Lung (tissue), 12 donors: ENCODE results near the gene TAF6. TPM values are rescaled to one million over a fixed set of nuclear protein-coding genes. Genes with fewer than 3 reads are reported as not detected.

Experiments
- ATAC-seq: fragments of 200-7000 bp; cut with Tn5 transposase; one replicate; pipeline ENCODE4 v1.9.1; 2020; ENCODE audit warnings: moderate number of reproducible peaks; ENCODE audit not compliant: insufficient read depth, low FRiP score
- DNase-seq, 3 donors: peaks; one replicate each; pipeline ENCODE4 v3.0.0-alpha.2; 2013 to 2017
- H3K27ac ChIP-seq, 2 donors: one replicate each; pipeline ENCODE4 v1.5.1; 2013; ENCODE audit warnings: mild to moderate bottlenecking in 2 of 2, moderate library complexity in 2 of 2, control low read depth in 1 of 2, inconsistent platforms in 1 of 2, low read depth in 1 of 2, low read length in 1 of 2
- H3K27me3 ChIP-seq, 3 donors: one replicate each; pipeline ENCODE4 v1.5.1; 2013; ENCODE audit warnings: low read length in 2 of 3; ENCODE audit not compliant: control insufficient read depth in 3 of 3, insufficient read depth in 3 of 3
- H3K36me3 ChIP-seq, 4 donors: one replicate each; pipeline ENCODE4 v1.5.1; 2013; ENCODE audit warnings: low read length in 4 of 4, mild to moderate bottlenecking in 1 of 4, moderate library complexity in 1 of 4; ENCODE audit not compliant: control insufficient read depth in 4 of 4, insufficient read depth in 4 of 4
- H3K4me1 ChIP-seq, 5 donors: one replicate each; pipeline ENCODE4 v1.5.1; 2013; ENCODE audit warnings: low read length in 5 of 5, mild to moderate bottlenecking in 2 of 5, moderate library complexity in 1 of 5; ENCODE audit not compliant: control insufficient read depth in 5 of 5, insufficient read depth in 5 of 5
- H3K4me3 ChIP-seq: one replicate; pipeline ENCODE4 v1.5.1; 2013; ENCODE audit warnings: mild to moderate bottlenecking, control low read depth, moderate library complexity
- H3K9ac ChIP-seq, 2 donors: one replicate each; pipeline ENCODE4 v1.5.1; 2013; ENCODE audit warnings: low read length in 2 of 2, control low read depth in 1 of 2; ENCODE audit not compliant: insufficient read depth in 1 of 2
- H3K9me3 ChIP-seq, 4 donors: one replicate each; pipeline ENCODE4 v1.5.1; 2013; ENCODE audit warnings: low read length in 3 of 4, mild to moderate bottlenecking in 1 of 4, moderate library complexity in 1 of 4; ENCODE audit not compliant: control insufficient read depth in 4 of 4, insufficient read depth in 3 of 4
- WGBS, 2 donors: extraction: QIAGEN DNeasy Blood & Tissue Kit; methylation state at CpG; one replicate each; pipeline ENCODE4 v1.1.7; 2013; 5-methylcytosine and 5-hydroxymethylcytosine counted together
- polyA plus RNA-seq, 2 donors: library from polyadenylated mRNA; stranded (reverse); fragments of 200-250 nt; gene quantifications; one replicate each; pipeline ENCODE4 v1.2.1, GENCODE V29; 2013
- total RNA-seq, 2 donors: library from RNA; depleted of rRNA in 1 of 2; stranded (reverse); fragments of >200 nt in 1 of 2; gene quantifications; one replicate each; pipeline ENCODE4 v1.2.1, GENCODE V29; 2014 to 2021
- TF ChIP-seq, protein P1 (sequence below): IDR thresholded peaks from 2 replicates; pipeline ENCODE4 v1.5.1; 2012; ENCODE audit warnings: mild to moderate bottlenecking; ENCODE audit errors: control extremely low read depth, extremely low read depth
- donor health status: control.
- donor health status: control.
- donor health status: Bipolar disorder and iron deficiency.
- donor health status: healthy.
- donor health status: DM: yes; HTN: yes; CAD: no.

The TAF6 gene
- total and polyA plus RNA-seq, 4 donors, result 31.5 to 51.5 (median 37.9) TPM

DNA sequence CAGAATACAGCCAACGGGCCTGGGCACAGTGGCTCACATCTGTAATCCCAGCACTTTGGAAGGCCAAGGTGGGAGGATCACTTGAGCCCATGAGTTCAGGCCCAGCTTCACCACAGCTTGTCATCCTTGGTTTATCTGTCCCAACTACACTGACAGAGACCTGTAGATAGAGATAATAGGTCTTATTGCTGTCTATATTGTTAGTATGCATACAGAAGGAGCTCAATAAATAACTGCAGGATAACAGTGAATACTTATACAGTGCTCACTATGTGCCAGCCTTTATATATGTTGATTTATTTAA is 1.5 kb upstream of the TAF6 start:
- H3K27ac ChIP-seq, result no peak overlapping the region
- no peaks in the 10 kb centered on the region for H3K9me3 ChIP-seq
- H3K4me1 ChIP-seq, result peaks cover 0 to 14% (median 9%) of the 10 kb centered on the region in 5 donors
- H3K4me3 ChIP-seq, result no peak overlapping the region
- WGBS, 2 donors, result 39 to 55% methylated on average over 1 of the region's 1 CpG
- no peaks in the 10 kb centered on the region for H3K27me3 ChIP-seq
- no peak for ATAC-seq
- no peak for DNase-seq
- H3K9ac ChIP-seq, result no peak overlapping the region
- TF ChIP-seq, protein P1, sequence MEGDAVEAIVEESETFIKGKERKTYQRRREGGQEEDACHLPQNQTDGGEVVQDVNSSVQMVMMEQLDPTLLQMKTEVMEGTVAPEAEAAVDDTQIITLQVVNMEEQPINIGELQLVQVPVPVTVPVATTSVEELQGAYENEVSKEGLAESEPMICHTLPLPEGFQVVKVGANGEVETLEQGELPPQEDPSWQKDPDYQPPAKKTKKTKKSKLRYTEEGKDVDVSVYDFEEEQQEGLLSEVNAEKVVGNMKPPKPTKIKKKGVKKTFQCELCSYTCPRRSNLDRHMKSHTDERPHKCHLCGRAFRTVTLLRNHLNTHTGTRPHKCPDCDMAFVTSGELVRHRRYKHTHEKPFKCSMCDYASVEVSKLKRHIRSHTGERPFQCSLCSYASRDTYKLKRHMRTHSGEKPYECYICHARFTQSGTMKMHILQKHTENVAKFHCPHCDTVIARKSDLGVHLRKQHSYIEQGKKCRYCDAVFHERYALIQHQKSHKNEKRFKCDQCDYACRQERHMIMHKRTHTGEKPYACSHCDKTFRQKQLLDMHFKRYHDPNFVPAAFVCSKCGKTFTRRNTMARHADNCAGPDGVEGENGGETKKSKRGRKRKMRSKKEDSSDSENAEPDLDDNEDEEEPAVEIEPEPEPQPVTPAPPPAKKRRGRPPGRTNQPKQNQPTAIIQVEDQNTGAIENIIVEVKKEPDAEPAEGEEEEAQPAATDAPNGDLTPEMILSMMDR, result no peak
- H3K36me3 ChIP-seq, result peaks cover 0 to 11% (median 1%) of the 10 kb centered on the region in 4 donors

DNA sequence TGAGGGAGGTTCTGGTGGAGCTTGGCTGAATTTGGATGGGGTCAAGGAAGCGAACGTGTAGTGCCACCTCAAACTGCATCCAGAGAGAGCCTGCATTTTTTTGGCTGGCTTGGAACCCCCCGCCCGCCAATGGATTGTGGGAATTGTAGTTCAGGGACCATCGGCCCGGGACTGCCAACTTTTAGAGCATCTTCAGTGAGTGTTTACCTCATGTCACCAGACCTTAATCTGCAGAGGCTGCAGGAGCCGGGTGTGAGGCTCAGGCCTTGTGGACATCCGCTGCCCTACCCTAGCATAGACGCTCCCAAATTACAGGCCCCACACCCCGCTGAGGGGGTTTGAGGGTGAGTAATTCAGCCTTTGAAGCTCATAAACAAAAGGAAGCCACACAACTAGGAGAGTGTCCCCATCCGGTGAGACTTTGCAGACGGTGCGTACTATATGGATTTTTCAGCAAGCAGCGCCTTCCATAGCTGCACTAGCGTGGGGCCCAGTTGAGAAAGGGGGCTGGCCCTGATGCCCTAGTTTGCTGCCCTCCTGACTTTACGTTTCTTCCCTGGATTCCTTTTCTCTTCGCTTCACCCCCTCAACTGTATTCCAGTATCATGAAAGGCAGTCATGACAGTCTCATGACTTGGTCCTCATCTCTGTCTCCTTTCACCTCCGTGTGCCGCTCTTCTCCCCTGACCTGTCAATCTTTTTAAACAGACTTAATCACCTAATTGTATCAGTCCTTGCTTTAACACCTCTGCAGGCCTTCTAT is 993 bp upstream of the TAF6 start:
- WGBS, 2 donors, result 24 to 34% methylated on average over 19 of the region's 19 CpGs
- Histone ChIP-seq H3K4me3 (peak overlapping the region; percentile 41), H3K36me3 (peaks cover 0 to 11% (median 1%) of the 10 kb centered on the region in 4 donors), H3K9ac (peak overlapping the region in 1 of 2 donors; percentile 67), H3K9me3 (no peaks in the 10 kb centered on the region), H3K4me1 (peaks cover 0 to 14% (median 9%) of the 10 kb centered on the region in 5 donors), H3K27me3 (no peaks in the 10 kb centered on the region), H3K27ac (peak overlapping the region; percentile 75)
- TF ChIP-seq, protein P1, result no peak
- peak; percentile 24 for ATAC-seq
- DNase-seq, result peak; percentile 81 to 90 (median 83)

DNA sequence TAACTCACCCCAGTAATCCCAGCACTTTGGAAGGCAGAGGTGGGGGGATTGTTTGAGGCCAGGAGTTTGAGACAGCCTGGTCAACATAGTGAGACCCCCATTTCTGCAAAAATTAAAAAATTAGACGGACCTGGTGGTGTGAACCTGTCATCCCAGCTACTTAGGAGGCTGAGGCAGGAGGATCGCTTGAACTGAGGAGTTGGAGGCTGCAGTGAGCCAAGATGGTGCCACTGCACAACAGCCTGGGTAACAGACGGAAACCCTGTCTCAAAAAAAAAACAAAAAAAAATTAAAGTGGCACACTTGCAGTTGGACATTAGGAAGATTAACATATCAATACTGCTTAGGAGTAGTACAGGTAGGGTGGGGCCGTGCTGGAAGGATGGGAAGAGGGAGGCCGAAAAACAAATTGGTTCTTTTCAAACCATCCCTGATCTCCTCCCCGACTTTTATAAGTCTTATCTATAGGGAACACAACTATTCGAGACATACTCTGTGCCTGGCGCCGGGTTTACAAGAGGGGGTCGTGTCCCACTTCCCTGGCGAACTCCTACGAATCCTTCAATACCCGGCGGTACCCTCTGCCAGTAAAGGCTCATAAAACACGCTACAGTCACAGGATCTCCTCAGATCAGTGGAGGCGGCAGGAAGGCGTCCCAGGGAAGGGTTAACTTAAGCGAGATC is 628 bp downstream of the TAF6 start:
- no peaks in the 10 kb centered on the region for H3K9me3 ChIP-seq
- peaks cover 0 to 14% (median 5%) of the 10 kb centered on the region in 4 donors for H3K36me3 ChIP-seq
- H3K4me3 ChIP-seq, result peak overlapping the region; percentile 86
- H3K4me1 ChIP-seq, result peaks cover 0 to 14% (median 7%) of the 10 kb centered on the region in 5 donors
- no peak for DNase-seq
- peak overlapping the region; percentile 64 to 75 for H3K27ac ChIP-seq
- peak overlapping the region; percentile 69 to 95 for H3K9ac ChIP-seq
- 22 to 25% methylated on average over 18 of the region's 18 CpGs for WGBS, 2 donors
- no peak for ATAC-seq
- no peaks in the 10 kb centered on the region for H3K27me3 ChIP-seq
- TF ChIP-seq, protein P1, result no peak
